Pancreas (tissue), 10 donors: ENCODE measurements around the gene DHRS4. TPM values are rescaled to one million over a fixed set of nuclear protein-coding genes. Genes with fewer than 3 reads are reported as not detected.

Source experiments
- ATAC-seq, 4 donors: fragments of 200-7000 bp; cut with Tn5 transposase; one replicate each; pipeline versions ENCODE4 v1.8.0 to v1.9.1; 2020; ENCODE audit warnings: mild to moderate bottlenecking in 4 of 4, moderate library complexity in 4 of 4
- DNase-seq, 6 donors: peaks; one replicate each; pipeline ENCODE4 v3.0.0-alpha.2; 2020
- FAIRE-seq: peaks from 2 replicates; lab custom pipeline; 2012; peaks lifted over from hg19 to GRCh38; lab: Jason Lieb, UNC
- H3K27ac ChIP-seq, 4 donors: fragments of 200-600 bp; sonication (generic); 1 replicate in 3 of 4; 2 replicates in 1 of 4; pipeline versions ENCODE4 v1.5.0 to v1.8.0; 2020
- H3K27me3 ChIP-seq, 4 donors: fragments of 200-600 bp; one replicate each; pipeline ENCODE4 v1.8.0; 2021
- H3K36me3 ChIP-seq, 3 donors: fragments of 200-600 bp; sonication (generic) in 1 of 3; one replicate each; pipeline versions ENCODE4 v1.5.0 to v1.8.0; 2020 to 2021
- H3K4me1 ChIP-seq, 3 donors: fragments of 200-600 bp; one replicate each; pipeline ENCODE4 v1.8.0; 2021
- H3K4me3 ChIP-seq, 4 donors: fragments of 200-600 bp; sonication (generic) in 2 of 4; one replicate each; pipeline versions ENCODE4 v1.5.0 to v1.8.0; 2020 to 2021
- H3K9me3 ChIP-seq, 4 donors: fragments of 200-600 bp; one replicate each; pipeline ENCODE4 v1.8.0; 2021
- WGBS, 2 donors: extraction: QIAGEN DNeasy Blood & Tissue Kit; methylation state at CpG; one replicate each; pipeline ENCODE4 v1.1.7; 2013; 5-methylcytosine and 5-hydroxymethylcytosine counted together
- intact Hi-C, 3 donors: fragments of 100-400 bp; cut with DNase I; formaldehyde crosslinking; loops; one replicate each; pipeline versions ENCODE4 v1.11.1 to v1.14.2; 2022
- polyA plus RNA-seq, 2 donors: library from polyadenylated mRNA; stranded (reverse); fragments of 200-250 nt; gene quantifications; one replicate each; pipeline ENCODE4 v1.2.3, GENCODE V29; 2013
- total RNA-seq, 6 donors: library from RNA; stranded (reverse); fragmentation: NEBNext Ultra II Directional in 4 of 6; extraction: Animal tissue kit (Norgen Biotek cat#: 25700) in 4 of 6; gene quantifications; one replicate each; pipeline versions ENCODE4 v1.2.1 to v1.2.4, GENCODE V29; 2021 to 2023
- TF ChIP-seq, protein P1 (sequence below), 4 donors: fragments of 200-600 bp; sonication (generic) in 3 of 4; IDR thresholded peaks; one replicate each; pipeline versions ENCODE4 v1.5.0 to v1.8.0; 2021; ENCODE audit warnings: antibody characterized with exemption in 4 of 4
- donor health status: healthy with polysubstance abuse.
- donor health status: DM: no; HTN: no; CAD: no; lungs with moderate emphysema.
- donor health status: DM: no; HTN: no; CAD: no.
- donor health status: control.
- donor health status: control.
- donor health status: Bipolar disorder and iron deficiency.
- donor health status: DM: yes; HTN: yes; CAD: no.
- donor health status: DM: no; HTN: no; CAD: no.
- donor health status: DM: no; HTN: no; CAD: no.
- donor health status: DM: yes; HTN: yes; CAD: no.

DHRS4 gene
- total and polyA plus RNA-seq, 8 donors = 10.8 to 27.7 (median 14.8) TPM

GRCh38 chr14:23929136-23929535 is 24.4 kb upstream of the DHRS4 start:
- FAIRE-seq (no peak), ATAC-seq (no peak), DNase-seq (no peak)
- TF ChIP-seq, protein P1, sequence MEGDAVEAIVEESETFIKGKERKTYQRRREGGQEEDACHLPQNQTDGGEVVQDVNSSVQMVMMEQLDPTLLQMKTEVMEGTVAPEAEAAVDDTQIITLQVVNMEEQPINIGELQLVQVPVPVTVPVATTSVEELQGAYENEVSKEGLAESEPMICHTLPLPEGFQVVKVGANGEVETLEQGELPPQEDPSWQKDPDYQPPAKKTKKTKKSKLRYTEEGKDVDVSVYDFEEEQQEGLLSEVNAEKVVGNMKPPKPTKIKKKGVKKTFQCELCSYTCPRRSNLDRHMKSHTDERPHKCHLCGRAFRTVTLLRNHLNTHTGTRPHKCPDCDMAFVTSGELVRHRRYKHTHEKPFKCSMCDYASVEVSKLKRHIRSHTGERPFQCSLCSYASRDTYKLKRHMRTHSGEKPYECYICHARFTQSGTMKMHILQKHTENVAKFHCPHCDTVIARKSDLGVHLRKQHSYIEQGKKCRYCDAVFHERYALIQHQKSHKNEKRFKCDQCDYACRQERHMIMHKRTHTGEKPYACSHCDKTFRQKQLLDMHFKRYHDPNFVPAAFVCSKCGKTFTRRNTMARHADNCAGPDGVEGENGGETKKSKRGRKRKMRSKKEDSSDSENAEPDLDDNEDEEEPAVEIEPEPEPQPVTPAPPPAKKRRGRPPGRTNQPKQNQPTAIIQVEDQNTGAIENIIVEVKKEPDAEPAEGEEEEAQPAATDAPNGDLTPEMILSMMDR (IDR thresholded peaks at IDR 0.05) = no peak
- H3K27me3 ChIP-seq = no peaks in the 10 kb centered on the region
- H3K4me3 ChIP-seq = no peak overlapping the region
- WGBS, 2 donors = 42 to 60% methylated on average over 5 of the region's 5 CpGs
- no peaks in the 10 kb centered on the region for H3K4me1 ChIP-seq
- intact Hi-C loops = loop anchor here in 1 of 3 donors (10.0 kb wide), 1 partner anchor 204 kb away; no protein-coding TSS in a partner anchor
- H3K9me3 ChIP-seq = no peaks in the 10 kb centered on the region
- no peaks in the 10 kb centered on the region for H3K36me3 ChIP-seq
- H3K27ac ChIP-seq = no peak overlapping the region

DNA sequence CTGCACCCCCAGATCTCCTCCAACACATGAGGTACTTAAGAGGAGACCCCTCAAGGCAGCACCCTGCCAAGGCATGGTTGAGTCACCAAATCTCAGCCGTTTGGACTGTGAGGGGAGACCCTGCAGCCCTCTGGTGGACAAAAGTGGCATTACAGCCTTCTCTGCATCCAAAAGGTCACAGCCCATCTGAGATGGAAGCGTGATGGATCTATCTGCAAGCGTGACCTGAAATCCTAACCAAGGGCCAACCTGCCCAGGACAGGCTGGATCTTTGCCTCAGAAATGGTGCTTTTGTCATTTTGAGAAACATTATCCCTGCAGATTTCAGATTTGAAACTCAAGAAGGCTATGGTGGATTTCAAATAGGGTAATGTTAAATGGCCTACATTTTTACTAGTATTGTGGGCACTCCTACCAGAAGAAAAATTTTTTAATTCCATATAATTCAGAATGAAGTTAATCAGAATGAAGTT is 23.7 kb upstream of the DHRS4 start:
- Histone ChIP-seq H3K36me3 (no peaks in the 10 kb centered on the region), H3K4me1 (no peaks in the 10 kb centered on the region), H3K27me3 (no peaks in the 10 kb centered on the region), H3K27ac (no peak overlapping the region), H3K9me3 (no peaks in the 10 kb centered on the region), H3K4me3 (no peak overlapping the region)
- peak; percentile 86 to 97 (median 94) for ATAC-seq
- no peak for FAIRE-seq
- 3 to 4% methylated on average over 3 of the region's 3 CpGs for WGBS, 2 donors
- TF ChIP-seq, protein P1 (IDR thresholded peaks at IDR 0.05) = peak; percentile 75 to 92 (median 87)
- peak in 5 of 6 donors; percentile 63 to 87 (median 77) for DNase-seq
- intact Hi-C loops = loop anchor here in 1 of 3 donors (10.0 kb wide), 1 partner anchor 205 kb away; no protein-coding TSS in a partner anchor

DNA sequence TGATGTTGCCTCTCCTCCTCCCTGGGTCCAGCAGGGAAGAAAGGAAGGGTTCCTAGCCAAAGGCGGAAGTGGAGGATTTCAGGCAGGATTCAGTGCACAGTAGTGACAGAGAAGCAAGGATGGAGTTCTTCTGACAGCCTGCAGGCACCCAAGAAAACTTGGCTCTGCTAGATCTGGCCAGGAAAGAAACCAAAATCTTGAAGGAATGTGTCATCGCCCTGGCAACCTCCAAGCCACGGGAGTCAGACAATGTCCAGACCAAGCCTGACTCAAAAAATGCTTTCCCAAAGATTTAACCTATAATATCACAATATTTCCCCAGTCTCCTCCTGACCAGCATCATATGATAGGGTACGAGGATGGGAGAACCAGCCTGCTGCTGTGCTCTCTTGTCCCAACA is 22.8 kb upstream of the DHRS4 start:
- H3K27me3 ChIP-seq = no peaks in the 10 kb centered on the region
- H3K27ac ChIP-seq = no peak overlapping the region
- no peak overlapping the region for H3K4me3 ChIP-seq
- no peaks in the 10 kb centered on the region for H3K36me3 ChIP-seq
- peak in 3 of 4 donors; percentile 11 to 42 (median 19) for ATAC-seq
- DNase-seq = no peak
- WGBS, 2 donors = 70 to 74% methylated on average over 4 of the region's 4 CpGs
- intact Hi-C loops = no loop called here
- no peaks in the 10 kb centered on the region for H3K9me3 ChIP-seq
- no peak for FAIRE-seq
- TF ChIP-seq, protein P1 (IDR thresholded peaks at IDR 0.05) = no peak
- peaks cover 0 to 6% (median 3%) of the 10 kb centered on the region in 3 donors for H3K4me1 ChIP-seq

- TF ChIP-seq, protein P1 (IDR thresholded peaks at IDR 0.05) = no peak
- intact Hi-C loops = no loop called here
- H3K4me1 ChIP-seq = peaks cover 0 to 17% (median 9%) of the 10 kb centered on the region in 3 donors
Observed at GRCh38 chr14:23931721-23932289, 21.8 kb upstream of the DHRS4 start.

DNA sequence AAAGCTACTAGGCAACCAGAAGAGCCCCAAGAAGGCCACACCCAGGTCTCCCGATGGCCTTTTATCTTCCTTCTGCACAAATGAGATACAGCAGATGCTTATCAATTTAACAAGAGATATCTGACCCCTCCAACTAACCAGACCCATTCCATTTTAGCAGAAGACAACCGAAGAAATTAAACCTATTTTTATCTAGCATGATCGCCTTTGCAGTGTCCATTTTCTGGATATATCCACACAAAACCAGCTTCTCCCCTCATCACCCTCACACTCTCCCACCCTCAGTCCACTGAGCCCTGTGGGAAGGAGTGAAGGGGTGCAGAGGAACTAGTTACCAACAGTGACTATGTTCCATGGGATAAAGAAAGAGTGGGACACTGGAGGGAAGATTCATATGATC is 20.9 kb upstream of the DHRS4 start:
- TF ChIP-seq, protein P1 (IDR thresholded peaks at IDR 0.05) = no peak
- no peak for DNase-seq
- no peaks in the 10 kb centered on the region for H3K9me3 ChIP-seq
- H3K36me3 ChIP-seq = no peaks in the 10 kb centered on the region
- ATAC-seq = no peak
- intact Hi-C loops = no loop called here
- WGBS, 2 donors = 72 to 83% methylated on average over 3 of the region's 3 CpGs
- H3K27me3 ChIP-seq = no peaks in the 10 kb centered on the region
- H3K4me3 ChIP-seq = no peak overlapping the region
- no peak for FAIRE-seq
- no peak overlapping the region for H3K27ac ChIP-seq
- H3K4me1 ChIP-seq = peaks cover 0 to 17% (median 9%) of the 10 kb centered on the region in 3 donors

More at GRCh38 chr14:23931721-23932289, 21.8 kb upstream of the DHRS4 start:
- no peak overlapping the region for H3K4me3 ChIP-seq
- H3K36me3 ChIP-seq = no peaks in the 10 kb centered on the region
- FAIRE-seq = no peak
- ATAC-seq = no peak
- no peak for DNase-seq
- no peaks in the 10 kb centered on the region for H3K9me3 ChIP-seq
- no peak overlapping the region for H3K27ac ChIP-seq
- 52 to 68% methylated on average over 6 of the region's 6 CpGs for WGBS, 2 donors
- no peaks in the 10 kb centered on the region for H3K27me3 ChIP-seq
